Stimulated activated memory B cell treated with anti-CD40 and anti-IgM and Interleukin-4, amounts not matched to agents 10 μg/mL and 1 μg/mL and 100 μg/mL, for 72 hours (primary cell): ENCODE data around the gene MLC1.

Experiments used
- ATAC-seq: fragments of 150-1000 bp; cut with Tn5 transposase; 2 replicates; pipeline ENCODE4 v1.10.0; 2021
- H3K27ac Mint-ChIP-seq: one replicate; pipeline ENCODE4 v1.8.0; 2022; ENCODE audit warnings: mild to moderate bottlenecking, mixed read lengths
- H3K27me3 Mint-ChIP-seq: one replicate; pipeline ENCODE4 v1.8.0; 2022; ENCODE audit warnings: mixed read lengths
- H3K36me3 Mint-ChIP-seq: one replicate; pipeline ENCODE4 v1.8.0; 2022; ENCODE audit warnings: mixed read lengths
- H3K4me1 Mint-ChIP-seq: one replicate; pipeline ENCODE4 v1.8.0; 2022; ENCODE audit warnings: mixed read lengths
- H3K4me3 Mint-ChIP-seq: one replicate; pipeline ENCODE4 v1.8.0; 2022; ENCODE audit warnings: mild to moderate bottlenecking, moderate library complexity, mixed read lengths
- H3K9me3 Mint-ChIP-seq: one replicate; pipeline ENCODE4 v1.8.0; 2022; ENCODE audit warnings: mixed read lengths

MLC1 gene

DNA sequence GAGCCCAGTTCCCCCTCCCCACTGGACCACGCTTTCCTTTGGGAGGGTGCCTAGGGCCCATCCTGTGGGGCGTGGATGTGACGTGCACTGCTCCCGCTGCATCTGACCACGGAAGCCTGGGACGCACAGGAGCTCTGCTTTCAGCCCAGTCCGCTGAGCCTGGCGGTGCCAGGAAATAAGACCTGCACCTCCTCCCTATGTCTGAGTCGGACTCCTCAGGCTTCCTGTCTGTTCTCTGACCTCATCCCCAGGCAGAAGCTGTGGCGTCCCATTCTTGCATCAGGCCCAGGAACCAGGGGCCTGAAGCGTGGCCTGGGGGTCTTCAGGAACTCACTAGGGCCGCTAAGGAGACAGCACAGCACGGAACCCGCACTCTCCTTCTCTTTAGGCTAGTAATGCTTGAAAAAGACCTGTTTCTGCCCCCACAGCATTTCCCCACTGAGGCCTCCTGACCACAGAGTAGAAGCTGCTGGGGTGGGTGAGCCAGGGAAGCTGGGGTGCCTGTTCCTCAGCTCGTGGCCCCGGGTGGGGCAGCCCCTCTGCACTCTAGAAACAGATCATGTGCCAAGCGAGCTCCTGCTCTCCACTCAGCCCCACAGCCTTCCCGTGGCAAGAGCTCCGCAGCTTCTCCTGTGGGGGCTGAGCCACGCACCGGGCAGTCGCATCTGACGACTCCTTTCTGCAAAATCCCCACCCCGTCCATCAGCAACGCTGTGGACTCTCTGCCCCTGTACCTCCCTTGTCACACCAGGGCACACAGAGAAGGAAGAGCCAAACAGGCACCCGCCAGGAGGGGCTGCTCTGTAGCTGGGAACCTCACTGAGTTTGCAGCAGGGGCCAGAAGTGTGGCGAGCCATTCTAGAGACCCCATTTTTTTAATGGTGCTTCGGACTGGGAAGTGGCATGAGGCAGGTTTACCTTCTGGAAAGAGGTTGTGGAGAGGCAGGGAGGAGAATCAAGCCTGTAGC lies 27.2 kb upstream of the MLC1 start:
- H3K9me3 Mint-ChIP-seq = no peaks in the 10 kb centered on the region
- no peak overlapping the region for H3K27ac Mint-ChIP-seq
- H3K27me3 Mint-ChIP-seq = peaks cover 82% of the 10 kb centered on the region
- no peaks in the 10 kb centered on the region for H3K36me3 Mint-ChIP-seq
- no peaks in the 10 kb centered on the region for H3K4me1 Mint-ChIP-seq
- no peak overlapping the region for H3K4me3 Mint-ChIP-seq
- ATAC-seq = no peak

DNA sequence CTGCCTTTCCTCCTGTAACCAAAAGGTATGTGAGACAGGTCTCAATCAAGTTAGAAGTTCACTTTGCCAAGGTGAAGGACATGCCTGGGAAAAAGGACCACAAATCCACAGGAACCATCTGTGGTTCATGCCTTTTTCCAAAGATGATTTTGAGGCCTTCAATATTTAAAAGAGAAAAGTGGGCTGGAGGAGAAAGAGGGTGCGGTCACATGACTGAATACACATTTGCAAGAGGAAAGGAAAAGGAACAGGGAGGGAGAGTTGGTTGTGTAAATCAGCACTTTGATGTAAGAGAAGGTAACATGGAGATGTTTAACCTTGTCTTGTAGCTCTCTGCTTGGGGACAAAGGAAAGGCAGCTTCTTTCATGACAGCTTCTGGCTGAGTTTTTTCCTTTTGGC lies 25.8 kb upstream of the MLC1 start:
- H3K4me3 Mint-ChIP-seq = no peak overlapping the region
- no peaks in the 10 kb centered on the region for H3K9me3 Mint-ChIP-seq
- H3K36me3 Mint-ChIP-seq = no peaks in the 10 kb centered on the region
- no peak overlapping the region for H3K27ac Mint-ChIP-seq
- H3K27me3 Mint-ChIP-seq = peaks cover 90% of the 10 kb centered on the region
- no peak for ATAC-seq
- H3K4me1 Mint-ChIP-seq = no peaks in the 10 kb centered on the region

- no peak overlapping the region for H3K27ac Mint-ChIP-seq
- peaks cover 82% of the 10 kb centered on the region for H3K27me3 Mint-ChIP-seq
- H3K4me3 Mint-ChIP-seq = no peak overlapping the region
- ATAC-seq = no peak
- no peaks in the 10 kb centered on the region for H3K9me3 Mint-ChIP-seq
- peaks cover 10% of the 10 kb centered on the region for H3K4me1 Mint-ChIP-seq
- no peaks in the 10 kb centered on the region for H3K36me3 Mint-ChIP-seq
These were observed 22.3 kb upstream of the MLC1 start for GRCh38 chr22:50107529-50107928.

DNA sequence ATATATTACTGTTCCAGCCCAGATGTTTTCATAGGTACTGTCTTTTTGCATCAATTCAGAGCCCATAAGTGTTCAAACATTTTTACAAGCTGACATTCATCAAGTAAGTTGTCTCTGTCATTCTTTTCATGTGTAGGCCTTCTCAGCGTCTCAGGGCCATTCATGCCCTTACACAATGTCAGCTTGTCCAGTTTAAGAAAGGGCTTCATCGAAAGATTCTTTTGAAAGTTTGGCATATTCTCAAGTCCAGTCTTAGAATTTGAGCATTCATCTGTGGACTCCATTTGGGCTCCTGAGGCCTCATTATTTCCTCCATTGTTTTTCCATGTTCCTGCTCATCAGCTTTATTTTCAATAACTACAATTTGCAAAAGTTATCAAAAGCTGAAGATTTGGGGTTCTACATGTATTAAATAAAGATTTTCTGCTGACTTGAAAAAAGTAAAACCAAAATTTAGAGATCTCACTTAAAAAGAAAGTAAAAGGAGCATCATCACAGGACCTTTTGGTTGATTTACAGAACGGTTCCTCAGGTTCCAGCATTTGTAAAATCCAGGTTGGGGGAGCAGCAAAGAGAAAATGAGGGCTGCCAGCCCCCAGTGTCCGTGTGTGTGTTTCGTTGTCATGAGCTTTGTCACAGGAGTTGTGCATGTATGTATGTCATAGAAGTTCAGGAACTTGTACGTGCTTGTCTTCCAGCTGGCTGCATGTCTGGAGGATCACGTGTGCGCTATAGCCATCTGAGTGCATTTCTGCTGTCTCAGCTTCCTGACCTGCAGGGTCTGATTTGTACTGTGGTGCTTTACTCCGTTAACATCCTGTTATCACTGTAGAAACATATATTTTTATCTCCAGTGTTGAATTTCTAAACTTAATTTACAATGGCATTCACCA lies 20.2 kb upstream of the MLC1 start:
- H3K27me3 Mint-ChIP-seq = peaks cover 81% of the 10 kb centered on the region
- no peak overlapping the region for H3K4me3 Mint-ChIP-seq
- H3K9me3 Mint-ChIP-seq = no peaks in the 10 kb centered on the region
- peaks cover 20% of the 10 kb centered on the region for H3K4me1 Mint-ChIP-seq
- H3K36me3 Mint-ChIP-seq = no peaks in the 10 kb centered on the region
- ATAC-seq = no peak
- no peak overlapping the region for H3K27ac Mint-ChIP-seq

DNA sequence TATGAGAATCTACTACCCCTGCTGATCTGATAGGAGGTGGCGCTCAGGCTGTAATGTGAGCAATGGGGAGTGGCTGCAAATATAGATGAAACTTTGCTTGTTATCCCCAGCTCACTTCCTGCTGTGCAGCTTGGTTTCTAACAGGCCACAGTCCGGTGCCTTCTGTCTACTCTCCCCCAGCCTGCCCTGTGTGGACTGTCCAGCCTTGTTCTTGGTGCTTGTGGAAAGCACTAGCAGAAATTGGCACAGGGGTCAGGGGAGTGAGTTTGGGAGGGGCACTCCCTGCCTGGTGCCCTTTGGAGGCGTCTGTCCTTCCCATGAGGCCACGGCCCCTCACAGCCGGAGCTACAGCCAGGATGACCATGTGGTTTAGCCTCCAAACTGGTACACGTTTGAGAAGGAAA lies 18.9 kb upstream of the MLC1 start:
- Mint-ChIP-seq H3K36me3 (no peaks in the 10 kb centered on the region), H3K4me3 (no peak overlapping the region), H3K9me3 (no peaks in the 10 kb centered on the region), H3K27ac (no peak overlapping the region), H3K4me1 (peaks cover 20% of the 10 kb centered on the region), H3K27me3 (peaks cover 73% of the 10 kb centered on the region)
- ATAC-seq = no peak

- H3K27ac Mint-ChIP-seq = no peak overlapping the region
- H3K27me3 Mint-ChIP-seq = peaks cover 72% of the 10 kb centered on the region
- H3K4me1 Mint-ChIP-seq = peaks cover 20% of the 10 kb centered on the region
- no peaks in the 10 kb centered on the region for H3K36me3 Mint-ChIP-seq
- H3K9me3 Mint-ChIP-seq = no peaks in the 10 kb centered on the region
- peak; percentile 63 for ATAC-seq
- no peak overlapping the region for H3K4me3 Mint-ChIP-seq
These were observed 17.7 kb upstream of the MLC1 start for GRCh38 chr22:50102946-50103345.

- H3K4me3 Mint-ChIP-seq = no peak overlapping the region
- no peak for ATAC-seq
- H3K4me1 Mint-ChIP-seq = peaks cover 20% of the 10 kb centered on the region
- H3K36me3 Mint-ChIP-seq = no peaks in the 10 kb centered on the region
- peaks cover 66% of the 10 kb centered on the region for H3K27me3 Mint-ChIP-seq
- no peak overlapping the region for H3K27ac Mint-ChIP-seq
- H3K9me3 Mint-ChIP-seq = no peaks in the 10 kb centered on the region
These were observed 16.8 kb upstream of the MLC1 start for GRCh38 chr22:50101870-50102565.

GRCh38 chr22:50098052-50098451 lies 12.8 kb upstream of the MLC1 start:
- H3K4me1 Mint-ChIP-seq = peaks cover 16% of the 10 kb centered on the region
- H3K36me3 Mint-ChIP-seq = no peaks in the 10 kb centered on the region
- ATAC-seq = no peak
- H3K4me3 Mint-ChIP-seq = no peak overlapping the region
- peaks cover 62% of the 10 kb centered on the region for H3K27me3 Mint-ChIP-seq
- H3K9me3 Mint-ChIP-seq = no peaks in the 10 kb centered on the region
- no peak overlapping the region for H3K27ac Mint-ChIP-seq

GRCh38 chr22:50092342-50092741 lies 7.1 kb upstream of the MLC1 start:
- peaks cover 21% of the 10 kb centered on the region for H3K27me3 Mint-ChIP-seq
- peaks cover 3% of the 10 kb centered on the region for H3K36me3 Mint-ChIP-seq
- no peak for ATAC-seq
- H3K27ac Mint-ChIP-seq = no peak overlapping the region
- no peak overlapping the region for H3K4me3 Mint-ChIP-seq
- peaks cover 8% of the 10 kb centered on the region for H3K9me3 Mint-ChIP-seq
- H3K4me1 Mint-ChIP-seq = no peaks in the 10 kb centered on the region

DNA sequence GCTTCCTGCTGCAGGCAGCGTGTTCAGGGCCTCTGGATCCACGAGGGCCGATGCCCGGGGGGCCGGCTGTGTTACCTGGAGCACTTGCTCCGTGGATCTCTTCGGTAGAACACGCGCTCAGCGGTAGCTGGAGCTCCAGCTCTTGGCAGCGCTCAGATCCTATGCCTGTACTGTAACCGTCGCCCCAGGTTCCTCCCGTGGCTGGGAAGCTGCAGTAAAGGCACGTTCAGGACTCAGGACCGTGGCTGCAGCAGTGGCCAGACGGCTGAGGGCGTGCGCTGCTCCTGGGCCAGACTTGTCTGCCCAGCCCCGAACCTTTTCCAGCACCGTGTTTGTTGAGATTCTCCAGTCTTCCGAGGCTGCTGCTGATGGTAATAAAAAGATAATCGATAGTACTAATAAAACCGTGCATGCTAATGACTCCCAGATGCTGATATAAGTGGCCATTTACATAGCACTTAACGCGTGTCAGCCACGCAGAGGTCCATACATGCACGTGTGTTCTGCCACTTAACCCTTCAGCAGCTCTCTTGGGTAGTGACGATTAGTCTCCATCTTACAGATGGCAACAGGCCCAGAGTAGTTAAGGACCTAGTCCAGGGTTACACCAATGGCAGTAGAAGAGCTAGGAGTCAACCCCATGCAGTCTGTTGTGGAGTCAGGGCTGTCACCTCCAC lies 6.0 kb upstream of the MLC1 start:
- Mint-ChIP-seq H3K4me1 (no peaks in the 10 kb centered on the region), H3K27ac (no peak overlapping the region), H3K36me3 (peaks cover 12% of the 10 kb centered on the region), H3K9me3 (peaks cover 12% of the 10 kb centered on the region), H3K27me3 (peaks cover 11% of the 10 kb centered on the region), H3K4me3 (no peak overlapping the region)
- ATAC-seq = no peak

DNA sequence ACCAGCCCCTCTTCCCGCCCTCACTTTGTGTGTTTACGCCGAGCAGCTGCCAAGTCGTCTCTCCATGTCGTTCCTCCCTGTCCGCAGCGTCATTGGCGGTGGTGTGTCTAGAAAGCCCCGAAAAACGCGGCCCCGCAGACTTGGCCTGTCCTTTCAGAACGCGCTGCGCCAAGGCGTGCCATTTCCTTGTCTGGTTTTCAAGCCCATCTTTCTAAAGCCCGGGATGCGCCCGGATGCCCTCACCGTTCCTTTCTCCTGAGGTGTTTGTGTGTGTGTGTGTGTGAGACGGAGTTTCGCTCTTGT lies 5.1 kb upstream of the MLC1 start:
- ATAC-seq = no peak
- Mint-ChIP-seq H3K9me3 (peaks cover 12% of the 10 kb centered on the region), H3K4me3 (no peak overlapping the region), H3K27me3 (peaks cover 7% of the 10 kb centered on the region), H3K27ac (no peak overlapping the region), H3K36me3 (peaks cover 12% of the 10 kb centered on the region), H3K4me1 (no peaks in the 10 kb centered on the region)

DNA sequence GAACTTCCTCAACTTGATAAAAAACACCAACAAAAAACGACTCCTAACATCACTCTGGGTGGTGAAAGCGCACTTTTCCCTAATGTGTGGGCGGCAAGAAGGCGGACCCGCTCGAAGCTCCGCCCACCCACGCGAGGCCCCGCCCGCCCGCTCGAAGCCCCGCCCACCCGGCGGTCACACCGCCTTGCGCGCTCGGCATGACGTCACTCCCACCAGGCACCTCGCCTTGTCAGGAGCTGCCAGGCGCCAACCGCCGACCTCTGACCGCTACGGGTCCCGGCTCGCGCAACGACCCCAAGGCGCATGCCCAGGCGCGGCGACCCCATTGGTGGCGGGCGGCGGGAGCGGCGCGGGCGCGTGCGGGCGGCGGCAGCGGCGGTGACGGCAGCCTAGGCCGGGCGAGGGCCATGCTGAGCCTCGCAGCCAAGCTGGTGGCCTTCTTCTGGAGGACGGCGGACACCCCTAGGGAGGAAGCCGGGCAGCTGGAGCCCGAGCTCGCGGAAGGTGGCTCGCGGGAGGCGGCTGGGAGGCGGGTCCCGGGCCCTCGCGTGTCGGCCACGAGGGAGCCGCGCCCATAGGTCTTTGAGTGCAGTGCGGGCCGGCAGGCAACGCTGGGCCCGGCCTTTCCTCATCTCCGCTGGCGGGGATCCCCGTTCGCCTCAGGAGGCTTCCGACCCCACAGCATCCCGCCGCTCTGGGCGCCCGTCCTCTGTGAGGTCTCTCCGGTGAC lies 4.6 kb upstream of the MLC1 start, which contains the start of gene MOV10L1:
Gene MOV10L1 (plus strand): TSS at position 325 of the 730 bp plus-strand sequence. CDS start 83 bp downstream, at position 408.
- Mint-ChIP-seq H3K36me3 (peaks cover 12% of the 10 kb centered on the region), H3K27me3 (peaks cover 2% of the 10 kb centered on the region), H3K9me3 (peaks cover 12% of the 10 kb centered on the region), H3K4me3 (no peak within 1 kb of the TSS), H3K4me1 (no peaks in the 10 kb centered on the region), H3K27ac (no peak within 1 kb of the TSS)
- ATAC-seq = no peak

DNA sequence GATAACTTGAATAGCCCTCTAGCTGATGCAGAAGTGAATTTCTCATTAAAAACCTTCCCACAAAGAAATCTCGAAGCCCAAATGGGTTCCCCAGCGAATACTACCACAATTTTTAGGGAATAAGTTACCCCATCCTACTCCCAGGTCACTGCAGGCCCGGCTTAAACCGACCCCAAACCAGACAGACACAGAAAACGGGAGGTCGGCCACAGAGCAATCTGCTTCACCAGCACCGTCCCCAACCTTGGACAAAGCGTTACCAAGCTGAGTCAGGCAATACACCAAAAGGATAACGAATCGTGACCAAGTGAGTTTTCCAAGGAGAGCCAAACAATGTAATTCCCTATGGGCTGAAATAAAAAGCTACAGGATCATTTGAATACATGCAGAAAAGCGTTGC lies 4.0 kb upstream of the MLC1 start:
- Mint-ChIP-seq H3K27me3 (no peaks in the 10 kb centered on the region), H3K36me3 (peaks cover 12% of the 10 kb centered on the region), H3K27ac (no peak overlapping the region), H3K9me3 (peaks cover 12% of the 10 kb centered on the region), H3K4me3 (no peak overlapping the region), H3K4me1 (no peaks in the 10 kb centered on the region)
- no peak for ATAC-seq

- H3K4me1 Mint-ChIP-seq = no peaks in the 10 kb centered on the region
- no peak overlapping the region for H3K4me3 Mint-ChIP-seq
- ATAC-seq = no peak
- H3K27ac Mint-ChIP-seq = no peak overlapping the region
- H3K9me3 Mint-ChIP-seq = peaks cover 12% of the 10 kb centered on the region
- peaks cover 12% of the 10 kb centered on the region for H3K36me3 Mint-ChIP-seq
- no peaks in the 10 kb centered on the region for H3K27me3 Mint-ChIP-seq
These were observed 2.9 kb upstream of the MLC1 start for GRCh38 chr22:50088096-50088495.
